Sigmoid colon (tissue), 7 donors: ENCODE results near the gene USP12. TPM values are rescaled to one million over a fixed set of nuclear protein-coding genes. Genes with fewer than 3 reads are reported as not detected.

Experiments
- DNase-seq: peaks from one replicate; pipeline ENCODE4 v3.0.0-alpha.2; 2019
- H3K27ac ChIP-seq, 4 donors: fragments of 200-600 bp; sonication (generic); one replicate each; pipeline ENCODE4 v1.5.1; 2016 to 2019; ENCODE audit warnings: mild to moderate bottlenecking in 1 of 4
- H3K27me3 ChIP-seq, 3 donors: fragments of 200-600 bp; sonication (generic); one replicate each; pipeline ENCODE4 v1.5.1; 2019; ENCODE audit warnings: mild to moderate bottlenecking in 1 of 3
- H3K36me3 ChIP-seq, 4 donors: fragments of 200-600 bp; sonication (generic); one replicate each; pipeline ENCODE4 v1.5.1; 2016 to 2019
- H3K4me1 ChIP-seq, 4 donors: fragments of 200-600 bp; sonication (generic); one replicate each; pipeline ENCODE4 v1.5.1; 2017 to 2019
- H3K4me3 ChIP-seq, 4 donors: fragments of 200-600 bp; sonication (generic); one replicate each; pipeline ENCODE4 v1.5.1; 2017 to 2019; ENCODE audit warnings: mild to moderate bottlenecking in 2 of 4, moderate library complexity in 1 of 4
- H3K9me3 ChIP-seq, 4 donors: fragments of 200-600 bp in 3 of 4; sonication (generic) in 3 of 4; one replicate each; pipeline versions ENCODE4 v1.5.1 to v1.6.1; 2013 to 2019
- CTCF ChIP-seq, 4 experiments: fragments of 450-650 bp in 3 of 4; fragments of 200-600 bp in 1 of 4; IDR thresholded peaks; one replicate each; pipeline ENCODE4 v1.5.1; 2016 to 2019; ENCODE audit warnings: antibody characterized with exemption in 4 of 4, mild to moderate bottlenecking in 3 of 4, moderate library complexity in 2 of 4
- EP300 ChIP-seq, 4 donors: sonication (generic); formaldehyde crosslinking; IDR thresholded peaks; one replicate each; pipeline ENCODE4 v1.6.1; 2017; ENCODE audit warnings: antibody characterized with exemption in 4 of 4
- POLR2A ChIP-seq, 2 donors: fragments of 450-650 bp; IDR thresholded peaks; one replicate each; pipeline ENCODE4 v1.6.1; 2016; ENCODE audit warnings: antibody characterized with exemption in 2 of 2, mild to moderate bottlenecking in 2 of 2, moderate library complexity in 2 of 2
- POLR2AphosphoS5 ChIP-seq, 4 donors: sonication (generic); formaldehyde crosslinking; IDR thresholded peaks; one replicate each; pipeline ENCODE4 v1.6.1; 2017; ENCODE audit warnings: antibody characterized with exemption in 4 of 4
- WGBS, 2 donors: extraction: QIAGEN DNeasy Blood & Tissue Kit; methylation state at CpG; one replicate each; pipeline ENCODE4 v1.1.7; 2013; 5-methylcytosine and 5-hydroxymethylcytosine counted together
- intact Hi-C: fragments of 100-400 bp; cut with DNase I; formaldehyde crosslinking; loops from one replicate; pipeline ENCODE4 v1.15.1; 2023
- polyA plus RNA-seq, 3 donors: library from polyadenylated mRNA; stranded (reverse); fragments of 200-250 nt; gene quantifications; one replicate each; pipeline ENCODE4 v1.2.3, GENCODE V29; 2013
- total RNA-seq, 4 donors: library from RNA; depleted of rRNA; stranded (reverse); fragments of >200 nt; gene quantifications; one replicate each; pipeline ENCODE4 v1.1.0, GENCODE V29; 2016
- donor health status: healthy with polysubstance abuse.
- donor health status: Bipolar disorder and iron deficiency.
- donor health status: healthy.

Gene USP12
- total and polyA plus RNA-seq, 7 donors, result 20.3 to 91.3 (median 69.5) TPM

DNA sequence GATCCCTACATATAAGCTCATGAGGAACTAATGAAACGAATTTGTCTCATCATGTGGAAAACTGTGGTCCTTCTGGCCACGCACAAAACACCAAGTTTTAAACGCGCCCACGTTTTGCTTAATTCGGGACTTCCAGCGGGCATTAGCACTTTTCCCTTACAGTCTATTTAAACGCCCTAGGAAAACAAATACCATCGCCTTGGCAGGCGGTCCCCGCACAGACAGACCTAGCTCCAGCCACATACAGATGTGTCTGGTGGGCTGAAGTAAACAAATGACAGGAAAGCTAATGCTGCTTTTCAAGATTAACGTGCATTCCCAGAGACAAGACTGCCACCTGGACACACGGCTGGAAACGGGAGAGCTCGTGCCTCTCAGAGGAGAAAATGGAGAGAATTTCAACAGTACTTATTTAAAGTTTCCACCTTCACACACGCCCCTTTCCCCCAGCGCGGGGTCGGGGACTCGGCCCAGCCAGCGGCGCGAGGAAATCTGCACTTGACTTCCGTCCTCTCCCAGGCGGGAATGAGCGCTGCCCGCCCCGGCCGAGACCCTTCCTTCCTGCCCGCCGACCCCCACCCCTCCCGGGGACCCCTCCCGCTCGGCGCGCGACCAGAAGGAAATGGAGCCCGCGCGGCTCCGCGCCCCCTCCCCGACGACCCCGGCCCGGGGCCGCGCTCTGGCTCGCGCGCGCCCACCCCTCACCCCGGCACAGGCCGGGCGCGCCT lies 931 bp downstream of the USP12 start:
- Histone ChIP-seq H3K9me3 (no peaks in the 10 kb centered on the region), H3K27me3 (no peaks in the 10 kb centered on the region), H3K36me3 (no peaks in the 10 kb centered on the region), H3K27ac (peak overlapping the region; percentile 95 to 99 (median 98)), H3K4me3 (peak overlapping the region; percentile 71 to 95 (median 92)), H3K4me1 (peaks cover 0 to 56% (median 51%) of the 10 kb centered on the region in 4 donors)
- DNase-seq, result peak; percentile 76
- intact Hi-C loops, result loop anchor here (1.0 to 2.0 kb wide), 2 partner anchors 81 to 186 kb away; partner anchors contain the start of gene RPL21
- TF ChIP-seq EP300 (IDR thresholded peaks at IDR 0.05) (no peak), POLR2AphosphoS5 (IDR thresholded peaks at IDR 0.05) (peak in 3 of 4 donors; percentile 16 to 36 (median 22)), POLR2A (IDR thresholded peaks at IDR 0.05) (peak in 1 of 2 donors; percentile 13), CTCF (IDR thresholded peaks at IDR 0.05) (no peak)
- WGBS, 2 donors, result 1% methylated on average over 56 of the region's 56 CpGs

GRCh38 chr13:27170221-27170515 lies 1.4 kb downstream of the USP12 start:
- TF ChIP-seq EP300 (IDR thresholded peaks at IDR 0.05) (no peak), POLR2AphosphoS5 (IDR thresholded peaks at IDR 0.05) (no peak), POLR2A (IDR thresholded peaks at IDR 0.05) (no peak), CTCF (IDR thresholded peaks at IDR 0.05) (no peak)
- H3K9me3 ChIP-seq, result no peaks in the 10 kb centered on the region
- H3K4me1 ChIP-seq, result peaks cover 0 to 61% (median 56%) of the 10 kb centered on the region in 4 donors
- 8 to 19% methylated on average over 4 of the region's 4 CpGs for WGBS, 2 donors
- no peak for DNase-seq
- H3K36me3 ChIP-seq, result no peaks in the 10 kb centered on the region
- intact Hi-C loops, result loop anchor here (2.0 kb wide), 1 partner anchor 185 kb away; no protein-coding TSS in a partner anchor
- H3K27me3 ChIP-seq, result no peaks in the 10 kb centered on the region
- H3K4me3 ChIP-seq, result peak overlapping the region; percentile 71 to 95 (median 92)
- peak overlapping the region; percentile 95 to 99 (median 98) for H3K27ac ChIP-seq

- H3K4me3 ChIP-seq, result peak overlapping the region in 3 of 4 donors; percentile 15 to 95 (median 92)
- no peaks in the 10 kb centered on the region for H3K27me3 ChIP-seq
- no peak for DNase-seq
- H3K36me3 ChIP-seq, result no peaks in the 10 kb centered on the region
- TF ChIP-seq POLR2A (IDR thresholded peaks at IDR 0.05), result no peak
- no peak for TF ChIP-seq EP300 (IDR thresholded peaks at IDR 0.05)
- no peak for TF ChIP-seq CTCF (IDR thresholded peaks at IDR 0.05)
- TF ChIP-seq POLR2AphosphoS5 (IDR thresholded peaks at IDR 0.05), result no peak
- intact Hi-C loops, result loop anchor here (5.0 kb wide), 1 partner anchor 132 kb away; no protein-coding TSS in a partner anchor
- WGBS, 2 donors, result 17 to 48% methylated on average over 8 of the region's 8 CpGs
- H3K27ac ChIP-seq, result peak overlapping the region; percentile 95 to 99 (median 98)
- peaks cover 0 to 72% (median 67%) of the 10 kb centered on the region in 4 donors for H3K4me1 ChIP-seq
- H3K9me3 ChIP-seq, result no peaks in the 10 kb centered on the region
Measured at GRCh38 chr13:27168906-27169657, 2.5 kb downstream of the USP12 start.

DNA sequence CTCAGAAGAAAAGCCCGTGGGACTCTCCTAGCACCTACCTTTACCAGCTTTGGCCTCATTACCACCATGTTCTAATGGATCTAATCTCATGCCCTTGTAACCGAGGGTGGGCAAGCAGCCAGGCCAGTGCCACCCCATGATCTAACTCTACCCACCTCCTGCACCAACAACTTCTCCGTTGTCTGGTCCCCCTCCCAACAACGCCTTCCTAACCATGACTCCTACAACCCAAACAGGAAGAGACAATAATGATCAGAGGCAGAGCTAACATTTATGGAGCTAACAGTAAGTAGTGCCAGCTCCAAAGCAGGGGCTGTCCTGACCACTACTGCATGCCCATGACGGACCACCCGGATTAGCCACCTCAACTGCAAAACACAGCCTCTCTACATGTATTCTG lies 3.5 kb downstream of the USP12 start:
- no peak for TF ChIP-seq POLR2A (IDR thresholded peaks at IDR 0.05)
- TF ChIP-seq POLR2AphosphoS5 (IDR thresholded peaks at IDR 0.05), result no peak
- TF ChIP-seq EP300 (IDR thresholded peaks at IDR 0.05), result no peak
- no peak for TF ChIP-seq CTCF (IDR thresholded peaks at IDR 0.05)
- 27 to 42% methylated on average over 6 of the region's 6 CpGs for WGBS, 2 donors
- Histone ChIP-seq H3K27me3 (no peaks in the 10 kb centered on the region), H3K9me3 (no peaks in the 10 kb centered on the region), H3K27ac (peak overlapping the region; percentile 95 to 99 (median 98)), H3K4me3 (peak overlapping the region in 1 of 4 donors; percentile 92), H3K4me1 (peaks cover 0 to 79% (median 74%) of the 10 kb centered on the region in 4 donors), H3K36me3 (no peaks in the 10 kb centered on the region)
- intact Hi-C loops, result loop anchor here (5.0 kb wide), 1 partner anchor 131 kb away; no protein-coding TSS in a partner anchor
- DNase-seq, result peak; percentile 69
